Endothelial cell of umbilical vein (primary cell): ENCODE measurements around the gene DENND1A. TPM values are rescaled to one million over a fixed set of nuclear protein-coding genes. Genes with fewer than 3 reads are reported as not detected.

Experiments used
- BruUV-seq: library from RNA; stranded (reverse); fragments of 400-500 nt; replicated peaks from 2 replicates; lab custom pipeline; 2021; lab: Mats Ljungman, UMichigan
- CTCF ChIA-PET: fragments of 300-600, 350-600 bp; sonication (Branson Sonifier 250); formaldehyde crosslinking; loops from one replicate; lab custom pipeline; 2021; ENCODE audit warnings: antibody characterized with exemption, inconsistent platforms; lab: Charles Lee
- POLR2A ChIA-PET: fragments of 300-600, 350-600 bp; sonication (Branson Sonifier 250); formaldehyde crosslinking; loops from one replicate; lab custom pipeline; 2021; ENCODE audit warnings: antibody characterized with exemption, inconsistent platforms; lab: Charles Lee
- DNase-seq: peaks from one replicate; pipeline ENCODE4 v3.0.0-alpha.2; 2011; ENCODE audit warnings: low read depth, low spot score
- FAIRE-seq: peaks from 2 replicates; lab custom pipeline; 2011; peaks lifted over from hg19 to GRCh38; lab: Jason Lieb, UNC
- H2AFZ ChIP-seq: 2 replicates; pipeline ENCODE4 v1.6.0; 2012; ENCODE audit warnings: low read depth, low read length, control low read depth, inconsistent platforms
- H3K27ac ChIP-seq: 2 replicates; pipeline ENCODE4 v1.5.1; 2011; ENCODE audit warnings: low read depth, mild to moderate bottlenecking, control low read depth, low read length, moderate library complexity; ENCODE audit not compliant: insufficient read depth
- H3K27me3 ChIP-seq, 2 experiments: 2 replicates each; pipeline versions ENCODE4 v1.6.0 to v1.6.1; 2011; ENCODE audit warnings: low read length in 2 of 2, mixed read lengths in 1 of 2; ENCODE audit not compliant: control insufficient read depth in 2 of 2, insufficient read depth in 2 of 2
- H3K36me3 ChIP-seq, 2 experiments: 2 replicates in 1 of 2; 3 replicates in 1 of 2; pipeline ENCODE4 v1.5.1; 2011; ENCODE audit warnings: low read length in 2 of 2, mild to moderate bottlenecking in 1 of 2, moderate library complexity in 1 of 2; ENCODE audit not compliant: control insufficient read depth in 2 of 2, insufficient read depth in 2 of 2; ENCODE audit errors: extremely low read depth in 1 of 2
- H3K4me1 ChIP-seq: 3 replicates; pipeline ENCODE4 v1.5.1; 2011; ENCODE audit warnings: mild to moderate bottlenecking, low read length; ENCODE audit not compliant: control insufficient read depth, insufficient read depth; ENCODE audit errors: extremely low read depth
- H3K4me2 ChIP-seq: 2 replicates; pipeline ENCODE4 v1.6.1; 2011; ENCODE audit warnings: low read length, control low read depth, mixed read lengths; ENCODE audit not compliant: insufficient read depth
- H3K4me3 ChIP-seq, 3 experiments: fragments of 200-600 bp in 1 of 3; sonication (generic), shearing (Covaris generic) in 1 of 3; replicated peaks in 1 of 3; 2 replicates each; pipeline ENCODE4 v1.5.1; 2011 to 2016; ENCODE audit warnings: control low read depth in 3 of 3, low read length in 3 of 3, mild to moderate bottlenecking in 2 of 3, inconsistent platforms in 1 of 3, low read depth in 1 of 3, moderate library complexity in 1 of 3; ENCODE audit not compliant: insufficient read depth in 1 of 3
- H3K79me2 ChIP-seq: 2 replicates; pipeline ENCODE4 v1.6.0; 2012; ENCODE audit warnings: low read length, inconsistent platforms; ENCODE audit not compliant: control insufficient read depth, insufficient read depth
- H3K9ac ChIP-seq: replicated peaks from 2 replicates; pipeline ENCODE3; 2011; ENCODE audit warnings: low read length, control low read depth; ENCODE audit not compliant: insufficient read depth; ENCODE audit errors: extremely low read depth
- H3K9me1 ChIP-seq: replicated peaks from 3 replicates; pipeline ENCODE4 v1.6.0; 2011; ENCODE audit warnings: mild to moderate bottlenecking, low read length; ENCODE audit not compliant: control insufficient read depth, insufficient read depth; ENCODE audit errors: extremely low read depth
- H3K9me3 ChIP-seq: replicated peaks from 2 replicates; pipeline ENCODE4 v1.5.1; 2012; ENCODE audit warnings: low read length, inconsistent platforms; ENCODE audit not compliant: control insufficient read depth, insufficient read depth
- H4K20me1 ChIP-seq: replicated peaks from 2 replicates; pipeline ENCODE3; 2011; ENCODE audit warnings: mild to moderate bottlenecking, low read length; ENCODE audit not compliant: control insufficient read depth, insufficient read depth; ENCODE audit errors: extremely low read depth
- CTCF ChIP-seq, 2 donors: IDR thresholded peaks; 1 replicate in 1 of 2; 2 replicates in 1 of 2; pipeline ENCODE4 v1.5.1; 2011; ENCODE audit warnings: low read length in 2 of 2, mild to moderate bottlenecking in 2 of 2, moderate library complexity in 2 of 2, control low read depth in 1 of 2, inconsistent platforms in 1 of 2, low read depth in 1 of 2; ENCODE audit not compliant: insufficient read depth in 1 of 2; ENCODE audit errors: extremely low read depth in 1 of 2
- EZH2 ChIP-seq: IDR thresholded peaks from 2 replicates; pipeline ENCODE4 v1.6.1; 2012; ENCODE audit warnings: borderline replicate concordance, low read depth, mild to moderate bottlenecking, moderate library complexity, low read length, inconsistent platforms; ENCODE audit not compliant: severe bottlenecking
- FOS ChIP-seq: IDR thresholded peaks from 2 replicates; pipeline ENCODE4 v1.6.1; 2011; ENCODE audit warnings: mild to moderate bottlenecking, low read length, moderate library complexity, borderline replicate concordance; ENCODE audit not compliant: insufficient read depth
- GATA2 ChIP-seq: IDR thresholded peaks from 2 replicates; pipeline ENCODE4 v1.7.0; 2011; ENCODE audit warnings: low read depth, mild to moderate bottlenecking, moderate library complexity, mixed read lengths, low read length; ENCODE audit not compliant: insufficient read length, insufficient read depth
- JUN ChIP-seq: IDR thresholded peaks from 2 replicates; pipeline ENCODE4 v1.6.1; 2011; ENCODE audit warnings: borderline replicate concordance, low read depth; ENCODE audit not compliant: insufficient read length, insufficient read depth
- MYC ChIP-seq: IDR thresholded peaks from one replicate; pipeline ENCODE4 v1.6.1; 2011; ENCODE audit warnings: mild to moderate bottlenecking, low read depth, low read length
- POLR2A ChIP-seq: IDR thresholded peaks from 2 replicates; pipeline ENCODE4 v1.6.1; 2012; ENCODE audit warnings: low read depth, mild to moderate bottlenecking, control low read depth, low read length
- POLR2AphosphoS5 ChIP-seq: IDR thresholded peaks from 2 replicates; pipeline ENCODE4 v1.6.1; 2012; ENCODE audit warnings: low read depth, mild to moderate bottlenecking, control low read depth, low read length, moderate library complexity; ENCODE audit not compliant: insufficient read depth
- dilution Hi-C: fragments of 300-500 bp; cut with MboI; formaldehyde crosslinking; loops from one replicate; pipeline ENCODE4 v1.15.0; 2019; ENCODE audit warnings: low sequenced_read_pairs; ENCODE audit not compliant: extremely low pct_ligation_motif_present
- intact Hi-C: fragments of 100-400 bp; cut with micrococcal nuclease; formaldehyde crosslinking; loops from one replicate; pipeline ENCODE4 v1.10.0; 2022
- polyA plus RNA-seq, 4 experiments: library from polyadenylated mRNA; depleted of rRNA in 3 of 4; stranded (reverse) in 3 of 4; unstranded in 1 of 4; fragments of >200 nt; gene quantifications; 2 replicates each; pipeline versions ENCODE4 v1.2.1 to v1.2.3, GENCODE V29; 2011 to 2012; ENCODE audit warnings: missing spikeins in 1 of 4
- total RNA-seq: library from RNA; stranded (reverse); gene quantifications from 2 replicates; pipeline ENCODE4 v1.2.3, GENCODE V29; 2021
- TF ChIP-seq, protein P1 (sequence below): IDR thresholded peaks from 2 replicates; pipeline ENCODE4 v1.6.1; 2011; ENCODE audit not compliant: insufficient read depth, insufficient read length

The DENND1A gene
- total and polyA plus RNA-seq, 2 donors (not counting 3 experiments of a cell fraction or from before 2014, with no cell fraction given), result 18.5 to 24.5 TPM

- no peak overlapping the region for H3K27ac ChIP-seq
- H3K27me3 ChIP-seq, result no peaks in the 10 kb centered on the region
- no peaks in the 10 kb centered on the region for H3K4me1 ChIP-seq
- H3K9ac ChIP-seq, result no peak overlapping the region
- no peak overlapping the region for H2AFZ ChIP-seq
- FAIRE-seq (no peak), DNase-seq (no peak)
- no peak overlapping the region for H3K4me2 ChIP-seq
- no peak for TF ChIP-seq CTCF (IDR thresholded peaks at IDR 0.05; ENCODE audit: extremely low read depth in 1 of 2, insufficient read depth in 1 of 2, low read depth in 1 of 2, low read length in 2 of 2)
- TF ChIP-seq POLR2A, result no peak
- TF ChIP-seq GATA2, result no peak
- TF ChIP-seq JUN, result no peak
- TF ChIP-seq, protein P1, sequence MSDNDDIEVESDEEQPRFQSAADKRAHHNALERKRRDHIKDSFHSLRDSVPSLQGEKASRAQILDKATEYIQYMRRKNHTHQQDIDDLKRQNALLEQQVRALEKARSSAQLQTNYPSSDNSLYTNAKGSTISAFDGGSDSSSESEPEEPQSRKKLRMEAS, result no peak
- no peak for TF ChIP-seq POLR2AphosphoS5
- TF ChIP-seq FOS, result no peak
- no peak for TF ChIP-seq EZH2
- no peak for TF ChIP-seq MYC
- dilution Hi-C loops, result no loop called here
- no peaks in the 10 kb centered on the region for H3K36me3 ChIP-seq
- H3K79me2 ChIP-seq, result no peaks in the 10 kb centered on the region
- no peak overlapping the region for H3K4me3 ChIP-seq
- POLR2A ChIA-PET, result no interaction called here
- H3K9me3 ChIP-seq, result no peaks in the 10 kb centered on the region
- CTCF ChIA-PET, result no interaction called here
- intact Hi-C loops, result no loop called here
- H3K9me1 ChIP-seq, result no peaks in the 10 kb centered on the region
- H4K20me1 ChIP-seq, result no peaks in the 10 kb centered on the region
- no TSS peak for BruUV-seq
These were observed 249.6 kb downstream of the DENND1A start for GRCh38 chr9:123680352-123680751.
